Bronchial epithelial cell (primary cell): ENCODE measurements around the gene SAFB. TPM values are rescaled to one million over a fixed set of nuclear protein-coding genes. Genes with fewer than 3 reads are reported as not detected.

ENCODE experiments used
- DNase-seq: peaks from one replicate; pipeline ENCODE4 v3.0.0-alpha.2; 2010; ENCODE audit warnings: low read depth
- FAIRE-seq: peaks from 2 replicates; lab custom pipeline; 2011; peaks lifted over from hg19 to GRCh38; lab: Jason Lieb, UNC
- H3K27me3 ChIP-seq: 2 replicates; pipeline ENCODE4 v1.5.1; 2011; ENCODE audit warnings: low read length; ENCODE audit not compliant: control insufficient read depth, insufficient read depth
- H3K36me3 ChIP-seq: 2 replicates; pipeline ENCODE4 v1.5.1; 2011; ENCODE audit warnings: low read length; ENCODE audit not compliant: control insufficient read depth, insufficient read depth
- H3K4me3 ChIP-seq: 2 replicates; pipeline ENCODE4 v1.5.1; 2011; ENCODE audit warnings: mild to moderate bottlenecking, low read depth, low read length, control low read depth
- CTCF ChIP-seq: IDR thresholded peaks from 2 replicates; pipeline ENCODE4 v1.5.1; 2011; ENCODE audit warnings: mild to moderate bottlenecking, moderate library complexity, low read length, control low read depth, inconsistent platforms; ENCODE audit not compliant: insufficient read depth, severe bottlenecking
- total RNA-seq: library from RNA; depleted of rRNA; stranded (reverse); fragments of >200 nt; gene quantifications from 2 replicates; pipeline ENCODE4 v1.2.1, GENCODE V29; 2014

SAFB gene
- total RNA-seq, 1 donor from 2014 or later = 44.0 TPM

- H3K27me3 ChIP-seq = no peaks in the 10 kb centered on the region
- FAIRE-seq (no peak), DNase-seq (no peak)
- peaks cover 6% of the 10 kb centered on the region for H3K36me3 ChIP-seq
- H3K4me3 ChIP-seq = no peak overlapping the region
- no peak for TF ChIP-seq CTCF
These were observed 8.8 kb downstream of the SAFB start for GRCh38 chr19:5631567-5632240.

GRCh38 chr19:5632241-5632612, 9.3 kb downstream of the SAFB start:
- FAIRE-seq (no peak), DNase-seq (no peak)
- peaks cover 2% of the 10 kb centered on the region for H3K36me3 ChIP-seq
- H3K4me3 ChIP-seq = no peak overlapping the region
- no peaks in the 10 kb centered on the region for H3K27me3 ChIP-seq
- TF ChIP-seq CTCF = no peak

GRCh38 chr19:5632657-5633056, 9.8 kb downstream of the SAFB start:
- no peak for TF ChIP-seq CTCF
- no peak overlapping the region for H3K4me3 ChIP-seq
- FAIRE-seq (no peak), DNase-seq (no peak)
- H3K27me3 ChIP-seq = no peaks in the 10 kb centered on the region
- H3K36me3 ChIP-seq = peaks cover under 1% of the 10 kb centered on the region

- TF ChIP-seq CTCF = no peak
- no peak for DNase-seq
- FAIRE-seq = no peak
- no peak overlapping the region for H3K4me3 ChIP-seq
- H3K27me3 ChIP-seq = no peaks in the 10 kb centered on the region
- H3K36me3 ChIP-seq = no peaks in the 10 kb centered on the region
These were observed 12.5 kb downstream of the SAFB start for GRCh38 chr19:5635427-5635826.

GRCh38 chr19:5637971-5638370, 15.1 kb downstream of the SAFB start:
- no peaks in the 10 kb centered on the region for H3K27me3 ChIP-seq
- H3K4me3 ChIP-seq = no peak overlapping the region
- FAIRE-seq (no peak), DNase-seq (no peak)
- H3K36me3 ChIP-seq = peaks cover 2% of the 10 kb centered on the region
- TF ChIP-seq CTCF = no peak

GRCh38 chr19:5641171-5641570, 18.3 kb downstream of the SAFB start:
- no peak for TF ChIP-seq CTCF
- DNase-seq (peak; percentile 75), FAIRE-seq (peak; percentile 47)
- H3K4me3 ChIP-seq = no peak overlapping the region
- peaks cover 8% of the 10 kb centered on the region for H3K36me3 ChIP-seq
- no peaks in the 10 kb centered on the region for H3K27me3 ChIP-seq
